ENCODE data around the gene CXorf66.

DNA sequence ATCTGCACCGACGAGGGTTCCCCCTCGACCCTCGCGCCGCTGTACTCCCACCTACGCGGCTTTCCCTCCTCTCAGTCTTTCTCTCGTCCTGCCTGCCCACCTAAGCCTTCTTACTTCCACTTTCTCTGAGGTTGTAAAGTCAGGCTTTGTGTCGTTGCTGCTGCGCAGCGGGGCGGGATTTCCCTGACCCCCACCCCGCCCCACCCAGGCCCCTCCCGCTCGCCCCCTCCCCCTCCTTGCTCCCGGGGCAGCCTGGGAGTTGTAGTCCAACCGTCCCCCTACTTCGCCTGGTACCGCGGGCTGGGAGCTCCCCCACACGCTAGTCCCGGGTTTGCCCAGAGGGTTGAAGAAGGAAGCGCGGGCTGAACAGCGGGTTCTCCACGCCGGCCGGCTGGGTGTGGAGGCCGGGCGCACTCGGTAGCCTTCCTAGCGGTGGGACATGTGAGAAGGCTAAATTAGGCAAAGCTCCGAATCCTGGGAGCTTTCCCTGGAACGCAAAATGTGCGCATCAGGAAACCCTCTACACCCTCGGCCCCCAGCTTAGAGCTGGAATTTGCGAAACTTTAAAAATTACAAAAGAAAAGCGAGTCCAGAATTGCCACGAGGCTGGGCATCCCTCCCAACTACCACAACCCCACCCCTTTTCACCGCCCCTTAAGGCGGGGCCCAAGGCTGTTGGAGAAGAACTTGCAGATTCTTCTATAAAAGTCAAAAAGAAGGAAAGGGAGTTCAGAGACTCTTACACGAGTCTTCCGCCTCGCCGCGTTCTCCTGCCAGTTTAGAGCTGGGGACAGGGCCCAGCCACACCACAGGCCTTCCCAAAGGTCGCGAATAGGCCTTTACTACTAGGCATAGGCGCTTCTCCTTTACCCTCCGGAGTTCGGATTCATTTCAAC, 32.2 kb downstream of the CXorf66 start, which contains the start of gene ATP11C:
- TF ChIP-seq POLR2A (IDR thresholded peaks at IDR 0.05; ENCODE audit: low read length) (peak; percentile 32), GATA1 (IDR thresholded peaks at IDR 0.05; ENCODE audit: low read depth, low read length) (no peak)

Data from erythroblast (primary cell).